Spleen (tissue), 11 donors: ENCODE data around the gene TTLL3. TPM values are rescaled to one million over a fixed set of nuclear protein-coding genes. Genes with fewer than 3 reads are reported as not detected.

Source experiments
- DNase-seq: peaks from one replicate; pipeline ENCODE4 v3.0.0-alpha.2; 2020
- H3K27ac ChIP-seq, 8 donors: fragments of 200-600 bp; sonication (generic) in 7 of 8; 1 replicate in 4 of 8; 2 replicates in 4 of 8; pipeline versions ENCODE4 v1.5.0 to v1.8.0; 2016 to 2021; ENCODE audit warnings: inconsistent platforms in 4 of 8, mild to moderate bottlenecking in 4 of 8, moderate library complexity in 1 of 8
- H3K27me3 ChIP-seq, 7 donors: fragments of 200-600 bp; sonication (generic) in 6 of 7; replicated peaks in 1 of 7; 1 replicate in 4 of 7; 2 replicates in 3 of 7; pipeline versions ENCODE4 v1.5.0 to v1.8.0; 2016 to 2021; ENCODE audit warnings: inconsistent platforms in 3 of 7, mild to moderate bottlenecking in 1 of 7
- H3K36me3 ChIP-seq, 6 donors: fragments of 200-600 bp; sonication (generic) in 5 of 6; 1 replicate in 4 of 6; 2 replicates in 2 of 6; pipeline versions ENCODE4 v1.5.0 to v1.8.0; 2016 to 2021; ENCODE audit warnings: inconsistent platforms in 2 of 6
- H3K4me1 ChIP-seq, 6 donors: fragments of 200-600 bp; sonication (generic) in 5 of 6; 1 replicate in 3 of 6; 2 replicates in 3 of 6; pipeline versions ENCODE4 v1.5.0 to v1.8.0; 2016 to 2021; ENCODE audit warnings: inconsistent platforms in 3 of 6
- H3K4me3 ChIP-seq, 8 donors: fragments of 200-600 bp; sonication (generic) in 7 of 8; 1 replicate in 4 of 8; 2 replicates in 4 of 8; pipeline versions ENCODE4 v1.5.0 to v1.8.0; 2016 to 2021; ENCODE audit warnings: inconsistent platforms in 4 of 8, mild to moderate bottlenecking in 4 of 8, moderate library complexity in 2 of 8
- H3K9me3 ChIP-seq, 8 donors: fragments of 200-600 bp; sonication (generic) in 7 of 8; 1 replicate in 4 of 8; 2 replicates in 4 of 8; pipeline versions ENCODE4 v1.5.0 to v1.8.0; 2016 to 2021; ENCODE audit warnings: inconsistent platforms in 4 of 8
- POLR2A ChIP-seq, 3 donors: fragments of 450-650 bp; IDR thresholded peaks; one replicate each; pipeline ENCODE4 v1.5.1; 2017; ENCODE audit warnings: antibody characterized with exemption in 3 of 3, mild to moderate bottlenecking in 1 of 3
- POLR2AphosphoS5 ChIP-seq, 3 donors: sonication (generic); formaldehyde crosslinking; IDR thresholded peaks; one replicate each; pipeline ENCODE4 v1.5.1; 2017; ENCODE audit warnings: antibody characterized with exemption in 3 of 3
- WGBS, 5 donors: extraction: QIAGEN DNeasy Blood & Tissue Kit in 3 of 5; methylation state at CpG; one replicate each; pipeline versions ENCODE4 v1.1.5 to v1.1.7; 2013 to 2018; 5-methylcytosine and 5-hydroxymethylcytosine counted together
- intact Hi-C: fragments of 100-400 bp; cut with DNase I; formaldehyde crosslinking; loops from one replicate; pipeline ENCODE4 v1.15.0; 2023; ENCODE audit warnings: low total_unique reads
- polyA plus RNA-seq, 3 donors: library from polyadenylated mRNA; stranded (reverse); fragments of 200-250 nt; gene quantifications; one replicate each; pipeline ENCODE4 v1.2.1, GENCODE V29; 2013
- total RNA-seq, 7 donors: library from RNA; depleted of rRNA in 3 of 7; stranded (reverse); fragments of >200 nt in 3 of 7; fragmentation: NEBNext Ultra II Directional in 4 of 7; extraction: Animal tissue kit (Norgen Biotek cat#: 25700) in 4 of 7; gene quantifications; one replicate each; pipeline versions ENCODE4 v1.1.0 to v1.2.1, GENCODE V29; 2016 to 2021
- TF ChIP-seq, protein P1 (sequence below), 11 experiments: fragments of 200-600 bp in 7 of 11; fragments of 450-650 bp in 4 of 11; sonication (generic) in 4 of 11; IDR thresholded peaks in 8 of 11; conservative IDR thresholded peaks in 3 of 11; 1 replicate in 7 of 11; 2 replicates in 4 of 11; pipeline versions ENCODE4 v1.4.0 to v1.8.0; 2016 to 2021; ENCODE audit warnings: antibody characterized with exemption in 11 of 11, inconsistent platforms in 4 of 11, mild to moderate bottlenecking in 1 of 11
- donor health status: healthy with polysubstance abuse.
- donor health status: DM: no; HTN: no; CAD: no; lungs with moderate emphysema.
- donor health status: DM: no; HTN: no; CAD: no.
- donor health status: Bipolar disorder and iron deficiency.
- donor health status: healthy.
- donor health status: DM: no; HTN: no; CAD: no.
- donor health status: DM: yes; HTN: yes; CAD: no.

The TTLL3 gene
- total and polyA plus RNA-seq, 10 donors, result 24.8 to 143 (median 74.0) TPM

- peaks cover 0 to 16% (median 0%) of the 10 kb centered on the region in 7 donors for H3K27me3 ChIP-seq
- H3K36me3 ChIP-seq, result no peaks in the 10 kb centered on the region
- no peaks in the 10 kb centered on the region for H3K9me3 ChIP-seq
- peaks cover 0 to 24% (median 14%) of the 10 kb centered on the region in 6 donors for H3K4me1 ChIP-seq
- H3K4me3 ChIP-seq, result no peak overlapping the region
- H3K27ac ChIP-seq, result no peak overlapping the region
- peak; percentile 53 for DNase-seq
- TF ChIP-seq POLR2AphosphoS5 (IDR thresholded peaks at IDR 0.05) (no peak), POLR2A (IDR thresholded peaks at IDR 0.05) (no peak)
- TF ChIP-seq, protein P1, sequence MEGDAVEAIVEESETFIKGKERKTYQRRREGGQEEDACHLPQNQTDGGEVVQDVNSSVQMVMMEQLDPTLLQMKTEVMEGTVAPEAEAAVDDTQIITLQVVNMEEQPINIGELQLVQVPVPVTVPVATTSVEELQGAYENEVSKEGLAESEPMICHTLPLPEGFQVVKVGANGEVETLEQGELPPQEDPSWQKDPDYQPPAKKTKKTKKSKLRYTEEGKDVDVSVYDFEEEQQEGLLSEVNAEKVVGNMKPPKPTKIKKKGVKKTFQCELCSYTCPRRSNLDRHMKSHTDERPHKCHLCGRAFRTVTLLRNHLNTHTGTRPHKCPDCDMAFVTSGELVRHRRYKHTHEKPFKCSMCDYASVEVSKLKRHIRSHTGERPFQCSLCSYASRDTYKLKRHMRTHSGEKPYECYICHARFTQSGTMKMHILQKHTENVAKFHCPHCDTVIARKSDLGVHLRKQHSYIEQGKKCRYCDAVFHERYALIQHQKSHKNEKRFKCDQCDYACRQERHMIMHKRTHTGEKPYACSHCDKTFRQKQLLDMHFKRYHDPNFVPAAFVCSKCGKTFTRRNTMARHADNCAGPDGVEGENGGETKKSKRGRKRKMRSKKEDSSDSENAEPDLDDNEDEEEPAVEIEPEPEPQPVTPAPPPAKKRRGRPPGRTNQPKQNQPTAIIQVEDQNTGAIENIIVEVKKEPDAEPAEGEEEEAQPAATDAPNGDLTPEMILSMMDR (IDR thresholded peaks at IDR 0.05 in 8 of 11, conservative IDR thresholded peaks at IDR 0.05 in 3 of 11), result no peak
- 74 to 93% (median 89%) methylated on average over 3 to 12 of the region's 12 CpGs for WGBS, 5 donors
- intact Hi-C loops, result no loop called here
These were observed 49.5 kb downstream of the TTLL3 start for GRCh38 chr3:9859530-9860025.

DNA sequence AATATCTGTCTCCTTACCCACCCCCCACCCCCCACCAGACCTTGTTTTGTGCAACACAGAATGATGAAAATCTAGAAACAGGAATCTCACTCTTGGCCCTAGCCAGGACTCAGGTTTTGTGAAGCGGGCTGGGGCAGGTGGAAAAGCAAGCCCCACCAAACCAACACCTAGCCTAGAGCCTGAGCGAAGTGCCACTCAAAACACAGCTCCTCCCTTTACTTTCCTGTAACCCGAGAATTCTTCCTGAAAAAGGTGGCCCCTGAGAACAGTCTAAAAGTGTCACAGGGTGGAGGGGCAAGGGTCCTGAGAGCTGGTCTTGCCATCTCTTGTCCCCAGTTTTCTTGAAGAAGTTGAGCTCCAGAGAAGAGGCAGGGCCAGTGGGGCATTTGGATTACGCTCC lies 51.1 kb downstream of the TTLL3 start:
- Histone ChIP-seq H3K4me3 (no peak overlapping the region), H3K27me3 (peaks cover 0 to 16% (median 0%) of the 10 kb centered on the region in 7 donors), H3K9me3 (no peaks in the 10 kb centered on the region), H3K27ac (no peak overlapping the region), H3K4me1 (peaks cover 0 to 29% (median 16%) of the 10 kb centered on the region in 6 donors), H3K36me3 (no peaks in the 10 kb centered on the region)
- WGBS, 5 donors, result 78 to 93% (median 81%) methylated on average over 4 of the region's 4 CpGs
- TF ChIP-seq POLR2A (IDR thresholded peaks at IDR 0.05), result no peak
- TF ChIP-seq, protein P1 (IDR thresholded peaks at IDR 0.05 in 8 of 11, conservative IDR thresholded peaks at IDR 0.05 in 3 of 11), result no peak
- DNase-seq, result peak; percentile 16
- intact Hi-C loops, result no loop called here

DNA sequence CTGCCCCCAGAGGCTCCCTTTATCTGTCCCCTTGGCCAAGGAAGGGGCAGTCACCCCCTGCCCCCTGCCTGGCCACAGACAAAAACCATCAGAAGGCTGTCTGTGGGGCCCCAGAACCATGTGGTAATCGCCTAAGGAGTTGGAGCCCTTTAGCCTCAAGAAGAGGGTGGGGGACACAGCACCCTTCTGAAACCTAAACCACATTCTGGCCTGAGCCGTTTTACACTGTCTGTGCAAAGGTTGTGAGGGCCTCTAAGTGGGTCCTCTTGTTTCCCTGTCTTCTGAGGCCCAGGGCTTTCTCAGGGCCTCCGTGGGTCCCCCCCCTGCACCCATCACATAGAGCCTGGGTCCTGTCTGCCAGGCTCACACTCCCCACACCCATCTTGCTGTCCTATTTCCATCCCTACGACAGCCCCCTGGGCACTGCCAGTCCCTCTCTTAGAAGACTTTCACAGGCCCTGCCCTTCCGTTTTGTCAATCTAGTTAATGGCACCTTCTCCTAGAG lies 51.6 kb downstream of the TTLL3 start:
- WGBS, 5 donors, result 71 to 89% (median 79%) methylated on average over 5 of the region's 5 CpGs
- intact Hi-C loops, result no loop called here
- peak; percentile 47 for DNase-seq
- Histone ChIP-seq H3K4me1 (peaks cover 0 to 29% (median 16%) of the 10 kb centered on the region in 6 donors), H3K9me3 (no peaks in the 10 kb centered on the region), H3K27me3 (peaks cover 0 to 16% (median 0%) of the 10 kb centered on the region in 7 donors), H3K27ac (peak overlapping the region in 3 of 8 donors; percentile 34 to 58 (median 52)), H3K4me3 (no peak overlapping the region), H3K36me3 (no peaks in the 10 kb centered on the region)
- TF ChIP-seq, protein P1 (IDR thresholded peaks at IDR 0.05 in 8 of 11, conservative IDR thresholded peaks at IDR 0.05 in 3 of 11), result no peak
- TF ChIP-seq POLR2AphosphoS5 (IDR thresholded peaks at IDR 0.05) (no peak), POLR2A (IDR thresholded peaks at IDR 0.05) (no peak)

DNA sequence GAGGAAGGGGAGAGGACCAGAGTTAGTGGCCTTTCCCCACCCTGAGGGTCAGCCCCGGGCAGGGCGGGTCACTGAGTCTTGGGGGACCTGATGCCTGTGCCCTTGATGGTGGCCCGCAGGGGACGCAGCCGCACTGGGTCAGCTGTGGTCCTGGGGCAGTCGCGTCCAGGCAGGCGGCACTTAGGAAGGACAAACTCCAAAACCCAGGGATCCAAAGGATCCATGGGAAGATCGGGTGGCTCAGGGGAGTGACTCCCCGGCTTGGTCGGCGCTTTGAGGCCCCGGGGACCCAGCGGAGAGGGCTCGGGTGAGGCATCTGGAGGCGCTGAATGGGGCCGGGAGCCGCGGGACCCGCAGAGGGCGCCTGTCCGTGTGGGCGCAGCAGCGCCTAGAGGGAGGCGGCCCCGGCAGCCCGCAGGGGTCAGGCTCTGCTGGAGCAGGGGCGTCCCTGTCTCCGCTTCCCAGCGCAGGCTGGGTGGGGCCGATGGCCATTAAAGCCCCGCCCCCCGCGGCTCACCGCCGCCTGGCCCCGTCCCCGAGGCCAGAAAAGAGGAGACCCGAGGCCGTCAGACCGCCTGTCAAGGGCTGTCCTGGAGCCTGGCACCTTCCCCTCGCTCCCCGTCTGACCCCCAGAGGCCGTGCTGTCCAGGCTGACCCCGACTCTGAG lies 52.5 kb downstream of the TTLL3 start:
- Histone ChIP-seq H3K4me3 (peak overlapping the region; percentile 5 to 66 (median 37)), H3K9me3 (no peaks in the 10 kb centered on the region), H3K4me1 (peaks cover 0 to 29% (median 16%) of the 10 kb centered on the region in 6 donors), H3K27me3 (peaks cover 0 to 16% (median 0%) of the 10 kb centered on the region in 7 donors), H3K36me3 (no peaks in the 10 kb centered on the region), H3K27ac (peak overlapping the region in 6 of 8 donors; percentile 0 to 58 (median 24))
- no peak for TF ChIP-seq POLR2A (IDR thresholded peaks at IDR 0.05)
- TF ChIP-seq POLR2AphosphoS5 (IDR thresholded peaks at IDR 0.05), result peak in 2 of 3 donors; percentile 43 to 52
- TF ChIP-seq, protein P1 (IDR thresholded peaks at IDR 0.05 in 8 of 11, conservative IDR thresholded peaks at IDR 0.05 in 3 of 11), result peak in 9 of 11 experiments; percentile 15 to 49 (median 43)
- intact Hi-C loops, result no loop called here
- DNase-seq, result peak; percentile 84
- 12 to 39% (median 15%) methylated on average over 10 to 45 of the region's 45 CpGs for WGBS, 5 donors
